BLaER1 treated with 17β-estradiol and CSF1 and Interleukin-3, amounts not matched to agents 10 nM and 100 nM (cell line): Measurements from ENCODE around the gene ALDOA.
"Not testable (repeated sequence)": the region's sequence is repeated elsewhere in the genome, so short reads cannot be mapped to it uniquely, and the experiment has no call there.

ENCODE experiments used
- H3K27ac ChIP-seq, 11 experiments: shearing (Covaris generic); formaldehyde crosslinking; 2 replicates each; pipeline ENCODE4 v1.8.1; 2022
- H3K27me3 ChIP-seq, 11 experiments: shearing (Covaris generic); formaldehyde crosslinking; 2 replicates each; pipeline ENCODE4 v1.8.1; 2022
- H3K36me3 ChIP-seq, 11 experiments: shearing (Covaris generic); formaldehyde crosslinking; 2 replicates each; pipeline ENCODE4 v1.8.1; 2022
- H3K4me1 ChIP-seq, 10 experiments: shearing (Covaris generic); formaldehyde crosslinking; 2 replicates each; pipeline ENCODE4 v1.8.1; 2022
- H3K4me2 ChIP-seq, 11 experiments: shearing (Covaris generic); formaldehyde crosslinking; 2 replicates each; pipeline ENCODE4 v1.8.1; 2022
- H3K4me3 ChIP-seq, 10 experiments: shearing (Covaris generic); formaldehyde crosslinking; 2 replicates each; pipeline ENCODE4 v1.8.1; 2022
- H3K9ac ChIP-seq, 11 experiments: shearing (Covaris generic); formaldehyde crosslinking; 2 replicates each; pipeline ENCODE4 v1.8.1; 2022
- H3K9me3 ChIP-seq, 11 experiments: shearing (Covaris generic); formaldehyde crosslinking; replicated peaks in 1 of 11; 2 replicates each; pipeline ENCODE4 v1.8.1; 2022
- H4K20me1 ChIP-seq, 11 experiments: shearing (Covaris generic); formaldehyde crosslinking; 2 replicates each; pipeline ENCODE4 v1.8.1; 2022
- Cebpa-rat ChIP-seq, 11 experiments: shearing (Covaris generic); IDR thresholded peaks; 2 replicates each; pipeline ENCODE4 v1.8.1; 2022

Gene ALDOA

GRCh38 chr16:30032083-30032819 lies 33.3 kb upstream of the ALDOA start:
- H3K4me1 ChIP-seq, result peaks cover 18 to 35% (median 28%) of the 10 kb centered on the region in 10 experiments
- H3K27ac ChIP-seq, result no peak overlapping the region
- no peaks in the 10 kb centered on the region for H3K36me3 ChIP-seq
- H3K9me3 ChIP-seq, result no peaks in the 10 kb centered on the region
- H4K20me1 ChIP-seq, result peaks cover 0 to 42% (median 6%) of the 10 kb centered on the region in 11 experiments; a peak in 10 of 22 replicates
- H3K4me2 ChIP-seq, result peak overlapping the region; percentile 60 to 89 (median 76)
- no peak for TF ChIP-seq Cebpa-rat (IDR thresholded peaks at IDR 0.05)
- H3K4me3 ChIP-seq, result peak overlapping the region in 1 of 10 experiments; percentile 39; a peak in 2 of 20 replicates
- H3K9ac ChIP-seq, result peak overlapping the region in 4 of 11 experiments; percentile 18 to 52 (median 33); a peak in 2 of 22 replicates
- peaks cover 35 to 49% (median 49%) of the 10 kb centered on the region in 11 experiments for H3K27me3 ChIP-seq

DNA sequence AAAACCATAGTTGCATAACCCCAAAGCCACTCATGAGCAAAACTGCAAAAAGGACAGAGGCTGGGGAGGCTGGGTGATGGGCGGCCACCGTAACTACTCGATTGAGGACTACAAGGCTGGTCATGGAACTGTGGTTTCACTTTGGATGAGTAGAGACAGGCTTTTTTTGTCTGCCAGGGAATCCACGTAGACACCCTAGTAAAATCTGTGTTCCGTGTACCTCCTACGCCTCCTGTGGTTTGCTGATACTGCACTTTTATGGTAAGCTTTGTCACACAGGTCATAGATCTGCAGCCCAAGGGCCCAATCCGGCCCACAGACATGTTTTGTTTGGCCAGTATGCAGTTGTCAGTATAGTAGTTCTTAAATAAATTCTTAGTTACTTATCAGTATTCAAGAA lies 32.3 kb upstream of the ALDOA start:
- Histone ChIP-seq H3K36me3 (no peaks in the 10 kb centered on the region), H3K27me3 (peaks cover 35 to 39% (median 38%) of the 10 kb centered on the region in 11 experiments), H3K4me3 (peak overlapping the region in 6 of 10 experiments; percentile 4 to 39 (median 25); a peak in 11 of 20 replicates), H3K4me2 (peak overlapping the region; percentile 60 to 89 (median 76)), H4K20me1 (peaks cover 0 to 32% (median 6%) of the 10 kb centered on the region in 11 experiments; a peak in 10 of 22 replicates), H3K9ac (peak overlapping the region in 6 of 11 experiments; percentile 11 to 52 (median 26); a peak in 5 of 22 replicates), H3K9me3 (no peaks in the 10 kb centered on the region), H3K4me1 (peaks cover 18 to 35% (median 28%) of the 10 kb centered on the region in 10 experiments), H3K27ac (peak overlapping the region in 2 of 11 experiments; percentile 9 to 14; a peak in 1 of 22 replicates)
- TF ChIP-seq Cebpa-rat (IDR thresholded peaks at IDR 0.05), result peak in 1 of 11 experiments; percentile 32; a peak in 1 of 22 replicates

- Histone ChIP-seq H3K4me1 (peaks cover 0 to 8% (median under 1%) of the 10 kb centered on the region in 10 experiments; a peak in 5 of 20 replicates), H3K4me3 (no peak overlapping the region), H3K9ac (no peak overlapping the region), H3K27me3 (no peaks in the 10 kb centered on the region), H3K9me3 (no peaks in the 10 kb centered on the region), H4K20me1 (no peaks in the 10 kb centered on the region), H3K27ac (no peak overlapping the region), H3K36me3 (no peaks in the 10 kb centered on the region), H3K4me2 (peak overlapping the region in 1 of 11 experiments; percentile 29; a peak in 1 of 22 replicates)
- TF ChIP-seq Cebpa-rat (IDR thresholded peaks at IDR 0.05), result no peak
Measured at GRCh38 chr16:30040221-30040620, 25.3 kb upstream of the ALDOA start.

DNA sequence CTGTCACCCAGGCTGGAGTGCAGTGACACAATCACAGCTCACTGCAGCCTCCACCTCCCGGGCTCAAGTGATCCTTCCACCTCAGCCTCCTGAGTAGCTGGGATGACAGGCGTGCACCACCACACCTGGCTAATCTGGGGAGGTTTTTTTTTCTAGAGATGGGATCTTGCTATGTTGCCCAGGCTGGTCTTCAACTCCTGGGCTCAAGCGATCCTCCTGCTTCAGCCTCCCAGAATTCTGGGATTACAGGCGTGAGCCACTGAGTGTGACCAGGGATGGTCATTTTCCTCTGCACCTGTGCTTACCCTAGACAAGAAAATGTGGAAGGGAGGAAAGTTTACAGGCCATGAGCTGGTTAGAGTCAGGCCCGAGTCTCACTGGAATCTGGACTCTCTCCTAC lies 24.9 kb upstream of the ALDOA start:
- H3K9me3 ChIP-seq, H3K36me3 ChIP-seq, H3K9ac ChIP-seq, H4K20me1 ChIP-seq, H3K27me3 ChIP-seq, H3K4me3 ChIP-seq, H3K27ac ChIP-seq, H3K4me1 ChIP-seq: not testable (repeated sequence)
- peak overlapping the region in 1 of 11 experiments; percentile 29; a peak in 1 of 22 replicates for H3K4me2 ChIP-seq

- H3K4me3 ChIP-seq, result no peak overlapping the region
- H3K27me3 ChIP-seq, result no peaks in the 10 kb centered on the region
- no peaks in the 10 kb centered on the region for H4K20me1 ChIP-seq
- no peaks in the 10 kb centered on the region for H3K9me3 ChIP-seq
- H3K4me2 ChIP-seq, result no peak overlapping the region
- H3K4me1 ChIP-seq, result peaks cover 0 to 7% (median under 1%) of the 10 kb centered on the region in 10 experiments; a peak in 3 of 20 replicates
- H3K9ac ChIP-seq, result no peak overlapping the region
- H3K27ac ChIP-seq, result no peak overlapping the region
- no peaks in the 10 kb centered on the region for H3K36me3 ChIP-seq
- no peak for TF ChIP-seq Cebpa-rat (IDR thresholded peaks at IDR 0.05)
Measured at GRCh38 chr16:30041841-30042240, 23.7 kb upstream of the ALDOA start.

GRCh38 chr16:30046178-30046577 lies 19.4 kb upstream of the ALDOA start:
- no peaks in the 10 kb centered on the region for H3K36me3 ChIP-seq
- H3K4me2 ChIP-seq, result no peak overlapping the region
- H3K27me3 ChIP-seq, result no peaks in the 10 kb centered on the region
- H3K27ac ChIP-seq, result no peak overlapping the region
- H3K9me3 ChIP-seq, result no peaks in the 10 kb centered on the region
- H4K20me1 ChIP-seq, result no peaks in the 10 kb centered on the region
- no peak overlapping the region for H3K9ac ChIP-seq
- no peak overlapping the region for H3K4me3 ChIP-seq
- peaks cover 0 to 11% (median 4%) of the 10 kb centered on the region in 10 experiments; a peak in 8 of 20 replicates for H3K4me1 ChIP-seq
- TF ChIP-seq Cebpa-rat (IDR thresholded peaks at IDR 0.05), result no peak

DNA sequence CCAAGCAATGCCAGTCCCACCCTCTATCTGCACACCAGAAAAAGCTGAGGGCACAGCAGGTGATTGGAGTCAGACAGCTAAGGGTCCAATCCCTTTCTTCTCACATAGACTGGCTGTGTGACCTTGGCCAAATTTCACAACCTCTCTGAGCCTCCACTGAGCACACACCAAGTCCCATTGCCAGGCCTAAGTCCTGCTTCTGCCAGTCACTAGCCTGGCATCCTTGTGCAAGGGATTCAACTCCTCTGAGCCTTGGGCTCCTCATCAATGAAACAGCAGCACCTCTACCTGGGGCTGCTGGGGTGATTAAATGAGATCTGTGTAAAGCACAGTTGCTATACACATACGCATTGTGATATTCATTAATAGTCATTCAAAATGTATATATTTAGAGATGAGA lies 19.0 kb upstream of the ALDOA start:
- Histone ChIP-seq H3K9me3 (no peaks in the 10 kb centered on the region), H3K27me3 (no peaks in the 10 kb centered on the region), H3K36me3 (no peaks in the 10 kb centered on the region), H3K4me1 (peaks cover 0 to 15% (median 8%) of the 10 kb centered on the region in 10 experiments; a peak in 18 of 20 replicates), H4K20me1 (no peaks in the 10 kb centered on the region), H3K9ac (no peak overlapping the region), H3K27ac (no peak overlapping the region), H3K4me3 (no peak overlapping the region), H3K4me2 (no peak overlapping the region)
- no peak for TF ChIP-seq Cebpa-rat (IDR thresholded peaks at IDR 0.05)

DNA sequence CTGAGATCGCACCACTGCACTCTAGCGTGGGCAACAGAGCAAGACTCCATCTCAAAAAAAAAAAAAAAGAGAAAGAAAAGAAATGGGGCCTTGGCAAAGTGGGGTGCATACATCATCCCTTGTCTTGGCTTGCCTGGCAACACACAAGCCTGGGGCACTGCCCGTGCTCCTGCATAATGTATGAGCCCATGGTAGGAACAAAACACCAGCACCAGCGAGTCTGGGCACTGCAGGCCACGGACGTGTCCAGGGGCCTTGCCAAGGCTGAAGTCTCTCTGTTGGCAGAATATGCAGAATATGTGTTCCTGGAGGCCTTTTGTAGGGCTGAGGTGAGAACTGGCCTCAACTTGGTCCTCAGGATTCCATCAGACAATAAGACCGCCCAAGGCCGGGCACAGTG lies 15.7 kb upstream of the ALDOA start:
- H3K9ac ChIP-seq, result no peak overlapping the region
- no peaks in the 10 kb centered on the region for H4K20me1 ChIP-seq
- TF ChIP-seq Cebpa-rat (IDR thresholded peaks at IDR 0.05), result no peak
- no peak overlapping the region for H3K27ac ChIP-seq
- no peak overlapping the region for H3K4me2 ChIP-seq
- H3K36me3 ChIP-seq, result no peaks in the 10 kb centered on the region
- H3K27me3 ChIP-seq, result no peaks in the 10 kb centered on the region
- no peaks in the 10 kb centered on the region for H3K9me3 ChIP-seq
- H3K4me3 ChIP-seq, result no peak overlapping the region
- peaks cover 15 to 44% (median 34%) of the 10 kb centered on the region in 10 experiments for H3K4me1 ChIP-seq

- Histone ChIP-seq H3K27me3 (no peaks in the 10 kb centered on the region), H3K4me3 (no peak overlapping the region), H3K4me1 (peaks cover 18 to 49% (median 38%) of the 10 kb centered on the region in 10 experiments), H3K9me3 (no peaks in the 10 kb centered on the region), H3K4me2 (peak overlapping the region; percentile 91 to 100 (median 98); a peak in 19 of 22 replicates), H3K27ac (peak overlapping the region in 8 of 11 experiments; percentile 74 to 89 (median 86); a peak in 13 of 22 replicates), H3K36me3 (no peaks in the 10 kb centered on the region), H4K20me1 (no peaks in the 10 kb centered on the region; a peak in 1 of 22 replicates), H3K9ac (peak overlapping the region in 7 of 11 experiments; percentile 78 to 90 (median 87); a peak in 12 of 22 replicates)
- no peak for TF ChIP-seq Cebpa-rat (IDR thresholded peaks at IDR 0.05)
Measured at GRCh38 chr16:30051518-30051917, 14.0 kb upstream of the ALDOA start.
